Measurements from ENCODE around the gene GOLGA8F. TPM values are rescaled to one million over a fixed set of nuclear protein-coding genes. Genes with fewer than 3 reads are reported as not detected.
"Not testable (repeated sequence)": the region's sequence is repeated elsewhere in the genome, so short reads cannot be mapped to it uniquely, and the experiment has no call there.

Gene GOLGA8F
- total RNA-seq = not detected

GRCh38 chr15:28378364-28378763, at the start of gene GOLGA8F:
TSS of gene GOLGA8F (plus strand) at chr15:28378664. CDS start at chr15:28378762, 98 bp downstream.
- H3K27ac ChIP-seq; H3K9me3 ChIP-seq; intact Hi-C loops (cut with DNase I); DNase-seq (ENCODE audit: low spot score); H3K27me3 ChIP-seq (replicated peaks; ENCODE audit: insufficient read depth); H3K36me3 ChIP-seq; H3K4me3 ChIP-seq; H3K4me1 ChIP-seq (replicated peaks): not testable (repeated sequence)
- WGBS = no CpG with 5 or more reads among the region's 8 CpGs

- intact Hi-C loops (cut with DNase I); H3K4me1 ChIP-seq (replicated peaks); H3K36me3 ChIP-seq; H3K4me3 ChIP-seq; DNase-seq (ENCODE audit: low spot score); H3K9me3 ChIP-seq; H3K27ac ChIP-seq; H3K27me3 ChIP-seq (replicated peaks; ENCODE audit: insufficient read depth): not testable (repeated sequence)
- no CpG with 5 or more reads among the region's 7 CpGs for WGBS
These were observed 20.5 kb upstream of the GOLGA8F start, which contains the start of gene GOLGA6L24 for GRCh38 chr15:28357984-28358383. TSS of gene GOLGA6L24 (minus strand) at chr15:28358084. CDS start at chr15:28358023, 61 bp downstream.

GRCh38 chr15:28365502-28365901, 13.0 kb upstream of the GOLGA8F start:
- DNase-seq (ENCODE audit: low spot score); H3K9me3 ChIP-seq; H3K27me3 ChIP-seq (replicated peaks; ENCODE audit: insufficient read depth); H3K4me1 ChIP-seq (replicated peaks); H3K27ac ChIP-seq; H3K36me3 ChIP-seq; intact Hi-C loops (cut with DNase I); H3K4me3 ChIP-seq: not testable (repeated sequence)
- WGBS = no CpG with 5 or more reads among the region's 17 CpGs

- intact Hi-C loops (cut with DNase I); H3K27me3 ChIP-seq (replicated peaks; ENCODE audit: insufficient read depth); H3K36me3 ChIP-seq; H3K4me1 ChIP-seq (replicated peaks); H3K27ac ChIP-seq; H3K4me3 ChIP-seq; DNase-seq (ENCODE audit: low spot score); H3K9me3 ChIP-seq: not testable (repeated sequence)
- WGBS = 50% methylated on average over 2 of the region's 3 CpGs
These were observed 1.6 kb downstream of the GOLGA8F start for GRCh38 chr15:28380053-28380452.

- H3K27me3 ChIP-seq (replicated peaks; ENCODE audit: insufficient read depth); H3K27ac ChIP-seq; H3K36me3 ChIP-seq; H3K4me3 ChIP-seq; intact Hi-C loops (cut with DNase I); DNase-seq (ENCODE audit: low spot score); H3K9me3 ChIP-seq; H3K4me1 ChIP-seq (replicated peaks): not testable (repeated sequence)
- WGBS = no CpG with 5 or more reads among the region's 11 CpGs
These were observed 17.6 kb downstream of the GOLGA8F start for GRCh38 chr15:28396022-28396421.

- H3K27me3 ChIP-seq (replicated peaks; ENCODE audit: insufficient read depth); H3K4me3 ChIP-seq; H3K27ac ChIP-seq; DNase-seq (ENCODE audit: low spot score); H3K4me1 ChIP-seq (replicated peaks); intact Hi-C loops (cut with DNase I); H3K9me3 ChIP-seq; H3K36me3 ChIP-seq: not testable (repeated sequence)
- WGBS = no CpG with 5 or more reads among the region's 64 CpGs
These were observed 24.4 kb downstream of the GOLGA8F start for GRCh38 chr15:28402774-28403435.

GRCh38 chr15:28420470-28420869, 42.0 kb downstream of the GOLGA8F start:
- H3K36me3 ChIP-seq; H3K4me3 ChIP-seq; H3K27me3 ChIP-seq (replicated peaks; ENCODE audit: insufficient read depth); H3K4me1 ChIP-seq (replicated peaks); DNase-seq (ENCODE audit: low spot score); H3K27ac ChIP-seq; intact Hi-C loops (cut with DNase I); H3K9me3 ChIP-seq: not testable (repeated sequence)
- 95% methylated on average over 2 of the region's 3 CpGs for WGBS

GRCh38 chr15:28435594-28435993, 57.1 kb downstream of the GOLGA8F start:
- H3K27ac ChIP-seq; intact Hi-C loops (cut with DNase I); H3K9me3 ChIP-seq; H3K4me1 ChIP-seq (replicated peaks); H3K4me3 ChIP-seq; DNase-seq (ENCODE audit: low spot score); H3K36me3 ChIP-seq; H3K27me3 ChIP-seq (replicated peaks; ENCODE audit: insufficient read depth): not testable (repeated sequence)
- no CpG with 5 or more reads among the region's 3 CpGs for WGBS

Small RNA genes within 50 kb of the gene (microRNA-seq; reads per million reads assigned to microRNA genes)
- gene MIR4509-2 = not detected

Small RNA genes within 50 kb of the gene (small RNA-seq; reads per million reads assigned to genes)
- gene AC091304.5 (0 reads per million in 2 donors), gene AC091304.6 (0 reads per million in 2 donors), gene AC091304.9 (0 reads per million in 2 donors), gene MIR4509-2 (0 reads per million in 2 donors), gene RN7SL238P (0 reads per million in 2 donors)

Other genes starting within 250 kb of the GOLGA8F start
- 10 to 100 TPM; 65.1 to 69.8 TPM for gene HERC2, start 56.5 kb upstream of the GOLGA8F start, total RNA-seq
- gene GOLGA6L24, start 20.6 kb upstream of the GOLGA8F start, total RNA-seq = under 1 TPM in 1 of 2 donors, not detected in 1; 0.62 TPM
- 1 to 10 TPM in 1 of 2 donors, not detected in 1; 7.9 TPM for gene GOLGA8G, start 154.3 kb downstream of the GOLGA8F start, total RNA-seq
- gene GOLGA6L25, start 174.9 kb downstream of the GOLGA8F start, total RNA-seq = not detected

All from prostate gland (tissue), 2 donors.